ENCODE measurements around the gene PACSIN3.

- TF ChIP-seq POLR2AphosphoS5 (IDR thresholded peaks at IDR 0.05; ENCODE audit: low read depth, low read length) (no peak; the same call in 1 of the 2 replicates), REST (IDR thresholded peaks at IDR 0.05; ENCODE audit: insufficient read depth in 1 of 2, low read depth in 2 of 2, low read length in 2 of 2) (no peak), TAF1 (IDR thresholded peaks at IDR 0.05; ENCODE audit: borderline replicate concordance, insufficient read depth, low read length) (no peak), SIN3A (IDR thresholded peaks at IDR 0.05; ENCODE audit: borderline replicate concordance, insufficient read depth, low read length) (no peak)
Measured at GRCh38 chr11:47163898-47164297, 22.3 kb downstream of the PACSIN3 start.

All from PFSK-1 (cell line).